Measurements from ENCODE around the gene RSPO4.

RSPO4 gene

DNA sequence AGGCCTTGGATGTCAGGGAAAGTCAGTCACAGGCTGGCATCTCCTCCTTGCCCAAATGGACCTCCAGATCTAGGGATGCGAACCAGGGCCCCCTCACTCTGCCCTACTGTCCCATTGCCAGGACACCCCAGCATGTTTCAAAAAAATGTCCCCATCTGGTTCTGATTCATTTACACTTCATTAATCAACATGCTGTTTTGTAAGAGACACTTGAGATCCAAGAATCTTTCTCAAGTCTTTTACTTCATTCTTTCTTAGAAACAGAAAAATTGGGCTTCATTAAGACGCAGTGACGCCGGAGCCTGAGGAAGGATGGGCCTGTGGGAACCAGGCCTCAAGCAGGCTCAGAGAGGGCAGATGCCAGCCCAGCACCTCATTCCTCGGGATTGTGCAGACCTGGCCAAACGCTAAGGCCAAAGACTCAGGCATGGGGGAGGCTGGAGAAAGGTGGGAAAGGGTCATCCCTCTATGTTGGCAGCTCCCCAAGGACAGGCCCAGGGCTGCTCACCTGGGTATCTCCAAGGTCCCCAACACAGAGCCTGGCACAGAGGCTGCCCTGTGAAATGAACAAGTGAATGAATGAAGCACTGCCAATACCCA is 3.8 kb downstream of the RSPO4 start:
- Histone ChIP-seq H3K4me3 (ENCODE audit: insufficient read depth in 1 of 2, low read depth in 1 of 2, low read length in 2 of 2) (no peak overlapping the region), H3K79me1 (replicated peaks; ENCODE audit: low read length, poor library complexity, severe bottlenecking) (no peaks in the 10 kb centered on the region), H3K23ac (ENCODE audit: low read length in 2 of 2) (no peak overlapping the region), H3K9ac (ENCODE audit: low read length) (no peak overlapping the region), H3K27me3 (ENCODE audit: control insufficient read depth in 1 of 2, insufficient read depth in 1 of 2, low read length in 2 of 2) (peaks cover 29 to 70% of the 10 kb centered on the region in 2 experiments), H3K9me3 (ENCODE audit: control insufficient read depth, low read length) (peaks cover 4% of the 10 kb centered on the region), H3K27ac (ENCODE audit: low read length, poor library complexity, severe bottlenecking) (no peak overlapping the region), H3K4me1 (ENCODE audit: control insufficient read depth, insufficient read depth, low read depth, low read length) (peaks cover 6% of the 10 kb centered on the region), H3K4me2 (ENCODE audit: low read length, poor library complexity, severe bottlenecking) (no peak overlapping the region), H2BK5ac (ENCODE audit: low read depth, low read length, poor library complexity, severe bottlenecking) (no peak overlapping the region), H4K8ac (ENCODE audit: low read length) (no peak overlapping the region), H2BK12ac (ENCODE audit: low read length in 2 of 2) (no peak overlapping the region), H3K36me3 (ENCODE audit: control insufficient read depth in 1 of 2, insufficient read depth in 2 of 2, low read depth in 1 of 2, low read length in 2 of 2) (no peaks in the 10 kb centered on the region), H3K14ac (ENCODE audit: low read length in 2 of 2) (no peak overlapping the region), H2AK5ac (ENCODE audit: low read length, severe bottlenecking) (no peak overlapping the region), H3K18ac (ENCODE audit: low read depth in 1 of 2, low read length in 2 of 2) (no peak overlapping the region), H2BK15ac (ENCODE audit: low read depth, poor library complexity, severe bottlenecking) (no peak overlapping the region), H2BK120ac (ENCODE audit: low read depth, low read length) (no peak overlapping the region), H4K91ac (ENCODE audit: low read length) (no peak overlapping the region), H2AFZ (ENCODE audit: low read depth, low read length) (no peak overlapping the region), H3K4ac (ENCODE audit: low read depth in 1 of 2, low read length in 2 of 2) (no peak overlapping the region)
- WGBS = 82% methylated on average over 6 of the region's 6 CpGs
- no peak for DNase-seq

DNA sequence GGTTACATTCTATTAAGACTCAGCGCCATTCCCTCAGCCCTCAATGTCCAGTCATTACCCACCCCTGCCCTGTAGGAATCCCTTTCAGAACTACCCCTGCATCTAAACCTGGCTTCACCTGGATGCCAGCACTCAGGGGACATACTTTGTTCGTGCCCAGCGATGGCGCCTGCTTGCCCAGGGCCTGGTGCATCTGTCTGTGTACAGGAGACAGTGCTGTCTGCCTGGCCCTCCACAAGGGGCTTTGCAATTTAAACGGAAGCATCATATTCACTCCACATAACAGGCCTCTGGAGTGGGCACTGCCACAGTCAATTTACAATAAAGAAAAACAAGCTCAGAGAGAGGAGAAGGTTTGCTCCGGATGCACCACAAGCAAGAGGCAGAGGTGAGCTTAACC is 4.6 kb downstream of the RSPO4 start:
- H4K91ac ChIP-seq (ENCODE audit: low read length) = no peak overlapping the region
- no peak overlapping the region for H3K4ac ChIP-seq (ENCODE audit: low read depth in 1 of 2, low read length in 2 of 2)
- H3K9me3 ChIP-seq (ENCODE audit: control insufficient read depth, low read length) = peaks cover 4% of the 10 kb centered on the region
- DNase-seq = no peak
- no peak overlapping the region for H3K9ac ChIP-seq (ENCODE audit: low read length)
- H2BK15ac ChIP-seq (ENCODE audit: low read depth, poor library complexity, severe bottlenecking) = no peak overlapping the region
- no peak overlapping the region for H3K23ac ChIP-seq (ENCODE audit: low read length in 2 of 2)
- peaks cover 6% of the 10 kb centered on the region for H3K4me1 ChIP-seq (ENCODE audit: control insufficient read depth, insufficient read depth, low read depth, low read length)
- no peak overlapping the region for H3K4me2 ChIP-seq (ENCODE audit: low read length, poor library complexity, severe bottlenecking)
- H2AFZ ChIP-seq (ENCODE audit: low read depth, low read length) = no peak overlapping the region
- no peak overlapping the region for H2AK5ac ChIP-seq (ENCODE audit: low read length, severe bottlenecking)
- no peak overlapping the region for H3K4me3 ChIP-seq (ENCODE audit: insufficient read depth in 1 of 2, low read depth in 1 of 2, low read length in 2 of 2)
- peaks cover 21 to 70% of the 10 kb centered on the region in 2 experiments for H3K27me3 ChIP-seq (ENCODE audit: control insufficient read depth in 1 of 2, insufficient read depth in 1 of 2, low read length in 2 of 2)
- no peak overlapping the region for H2BK5ac ChIP-seq (ENCODE audit: low read depth, low read length, poor library complexity, severe bottlenecking)
- H2BK12ac ChIP-seq (ENCODE audit: low read length in 2 of 2) = no peak overlapping the region
- no peaks in the 10 kb centered on the region for H3K79me1 ChIP-seq (replicated peaks; ENCODE audit: low read length, poor library complexity, severe bottlenecking)
- H3K36me3 ChIP-seq (ENCODE audit: control insufficient read depth in 1 of 2, insufficient read depth in 2 of 2, low read depth in 1 of 2, low read length in 2 of 2) = no peaks in the 10 kb centered on the region
- WGBS = 92% methylated on average over 6 of the region's 6 CpGs
- H4K8ac ChIP-seq (ENCODE audit: low read length) = no peak overlapping the region
- H3K18ac ChIP-seq (ENCODE audit: low read depth in 1 of 2, low read length in 2 of 2) = no peak overlapping the region
- H2BK120ac ChIP-seq (ENCODE audit: low read depth, low read length) = no peak overlapping the region
- no peak overlapping the region for H3K27ac ChIP-seq (ENCODE audit: low read length, poor library complexity, severe bottlenecking)
- H3K14ac ChIP-seq (ENCODE audit: low read length in 2 of 2) = no peak overlapping the region

DNA sequence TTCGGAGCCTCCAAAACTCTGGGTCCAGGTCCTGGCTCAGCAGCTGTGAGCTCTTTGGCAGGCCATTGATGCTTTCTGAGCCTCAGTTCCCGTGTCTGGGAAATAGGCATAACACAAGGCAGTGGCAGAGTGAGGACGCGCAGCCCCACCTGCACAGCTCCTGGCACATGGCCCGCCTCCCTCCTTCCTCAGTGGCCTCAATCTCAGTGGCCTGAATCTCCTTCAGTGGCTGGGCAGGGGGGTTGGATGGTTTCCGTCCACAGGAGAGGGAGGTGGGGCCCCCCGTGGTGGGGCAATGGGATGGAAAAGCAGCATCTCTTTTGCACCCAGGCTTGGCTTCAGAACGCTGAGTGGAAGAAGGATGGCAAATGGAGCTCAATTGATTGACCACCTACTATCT is 5.1 kb downstream of the RSPO4 start:
- H3K4me1 ChIP-seq (ENCODE audit: control insufficient read depth, insufficient read depth, low read depth, low read length) = peaks cover 3% of the 10 kb centered on the region
- no peak overlapping the region for H2BK120ac ChIP-seq (ENCODE audit: low read depth, low read length)
- no peak overlapping the region for H2BK15ac ChIP-seq (ENCODE audit: low read depth, poor library complexity, severe bottlenecking)
- no peak overlapping the region for H2BK12ac ChIP-seq (ENCODE audit: low read length in 2 of 2)
- H3K9ac ChIP-seq (ENCODE audit: low read length) = no peak overlapping the region
- peaks cover 19 to 74% of the 10 kb centered on the region in 2 experiments for H3K27me3 ChIP-seq (ENCODE audit: control insufficient read depth in 1 of 2, insufficient read depth in 1 of 2, low read length in 2 of 2)
- no peak overlapping the region for H3K23ac ChIP-seq (ENCODE audit: low read length in 2 of 2)
- H3K9me3 ChIP-seq (ENCODE audit: control insufficient read depth, low read length) = peaks cover 4% of the 10 kb centered on the region
- WGBS = 68% methylated on average over 5 of the region's 8 CpGs
- H3K14ac ChIP-seq (ENCODE audit: low read length in 2 of 2) = no peak overlapping the region
- H2AFZ ChIP-seq (ENCODE audit: low read depth, low read length) = no peak overlapping the region
- H3K4me2 ChIP-seq (ENCODE audit: low read length, poor library complexity, severe bottlenecking) = no peak overlapping the region
- no peak overlapping the region for H4K91ac ChIP-seq (ENCODE audit: low read length)
- H3K79me1 ChIP-seq (replicated peaks; ENCODE audit: low read length, poor library complexity, severe bottlenecking) = no peaks in the 10 kb centered on the region
- no peak overlapping the region for H2BK5ac ChIP-seq (ENCODE audit: low read depth, low read length, poor library complexity, severe bottlenecking)
- no peak overlapping the region for H3K18ac ChIP-seq (ENCODE audit: low read depth in 1 of 2, low read length in 2 of 2)
- no peak overlapping the region for H3K4ac ChIP-seq (ENCODE audit: low read depth in 1 of 2, low read length in 2 of 2)
- no peak overlapping the region for H3K27ac ChIP-seq (ENCODE audit: low read length, poor library complexity, severe bottlenecking)
- no peak for DNase-seq
- H3K4me3 ChIP-seq (ENCODE audit: insufficient read depth in 1 of 2, low read depth in 1 of 2, low read length in 2 of 2) = no peak overlapping the region
- H3K36me3 ChIP-seq (ENCODE audit: control insufficient read depth in 1 of 2, insufficient read depth in 2 of 2, low read depth in 1 of 2, low read length in 2 of 2) = no peaks in the 10 kb centered on the region
- no peak overlapping the region for H4K8ac ChIP-seq (ENCODE audit: low read length)
- no peak overlapping the region for H2AK5ac ChIP-seq (ENCODE audit: low read length, severe bottlenecking)

DNA sequence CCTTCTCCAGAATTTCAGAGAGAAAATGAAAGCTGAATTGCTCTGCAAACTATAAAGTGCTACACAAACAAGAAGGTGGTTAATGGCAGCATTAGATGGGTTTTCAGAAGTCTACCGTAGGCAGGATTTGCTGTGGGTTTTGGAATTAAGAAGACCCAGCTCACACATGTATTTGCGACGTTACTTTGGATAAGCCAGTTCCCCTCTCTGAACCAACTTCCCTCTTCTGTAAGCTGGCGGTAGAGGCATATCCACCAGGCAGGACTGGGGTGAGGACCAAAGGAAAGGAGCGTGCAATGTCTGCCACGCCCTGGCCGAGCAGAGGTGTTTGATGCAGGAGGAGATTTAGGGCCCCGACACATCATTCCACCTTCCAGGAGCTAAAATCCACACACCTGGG is 6.9 kb downstream of the RSPO4 start:
- no peak overlapping the region for H3K4me2 ChIP-seq (ENCODE audit: low read length, poor library complexity, severe bottlenecking)
- H2BK120ac ChIP-seq (ENCODE audit: low read depth, low read length) = no peak overlapping the region
- H2BK12ac ChIP-seq (ENCODE audit: low read length in 2 of 2) = no peak overlapping the region
- H3K4ac ChIP-seq (ENCODE audit: low read depth in 1 of 2, low read length in 2 of 2) = no peak overlapping the region
- H3K36me3 ChIP-seq (ENCODE audit: control insufficient read depth in 1 of 2, insufficient read depth in 2 of 2, low read depth in 1 of 2, low read length in 2 of 2) = no peaks in the 10 kb centered on the region
- H3K27me3 ChIP-seq (ENCODE audit: control insufficient read depth in 1 of 2, insufficient read depth in 1 of 2, low read length in 2 of 2) = peaks cover 2 to 69% of the 10 kb centered on the region in 2 experiments
- no peaks in the 10 kb centered on the region for H3K4me1 ChIP-seq (ENCODE audit: control insufficient read depth, insufficient read depth, low read depth, low read length)
- no peak for DNase-seq
- H4K91ac ChIP-seq (ENCODE audit: low read length) = no peak overlapping the region
- no peak overlapping the region for H2AK5ac ChIP-seq (ENCODE audit: low read length, severe bottlenecking)
- H3K14ac ChIP-seq (ENCODE audit: low read length in 2 of 2) = no peak overlapping the region
- no peak overlapping the region for H3K27ac ChIP-seq (ENCODE audit: low read length, poor library complexity, severe bottlenecking)
- H2BK5ac ChIP-seq (ENCODE audit: low read depth, low read length, poor library complexity, severe bottlenecking) = no peak overlapping the region
- no peak overlapping the region for H4K8ac ChIP-seq (ENCODE audit: low read length)
- no peak overlapping the region for H2AFZ ChIP-seq (ENCODE audit: low read depth, low read length)
- no peak overlapping the region for H3K9ac ChIP-seq (ENCODE audit: low read length)
- WGBS = 88% methylated on average over 8 of the region's 8 CpGs
- H3K9me3 ChIP-seq (ENCODE audit: control insufficient read depth, low read length) = no peaks in the 10 kb centered on the region
- no peak overlapping the region for H3K18ac ChIP-seq (ENCODE audit: low read depth in 1 of 2, low read length in 2 of 2)
- H2BK15ac ChIP-seq (ENCODE audit: low read depth, poor library complexity, severe bottlenecking) = no peak overlapping the region
- H3K79me1 ChIP-seq (replicated peaks; ENCODE audit: low read length, poor library complexity, severe bottlenecking) = no peaks in the 10 kb centered on the region
- H3K4me3 ChIP-seq (ENCODE audit: insufficient read depth in 1 of 2, low read depth in 1 of 2, low read length in 2 of 2) = no peak overlapping the region
- no peak overlapping the region for H3K23ac ChIP-seq (ENCODE audit: low read length in 2 of 2)

Measured in mesenchymal stem cell (in vitro differentiated cells and primary cell).